K562 (cell line): ENCODE measurements around the gene MTHFSD. TPM values are rescaled to one million over a fixed set of nuclear protein-coding genes. Genes with fewer than 3 reads are reported as not detected.

Experiments
- ATAC-seq: fragments of 200-7000 bp; cut with Tn5 transposase; 3 replicates; pipeline ENCODE4 v1.9.1; 2020; ENCODE audit warnings: moderate library complexity
- BruUV-seq: library from RNA; stranded (reverse); fragments of 400-500 nt; replicated peaks from 2 replicates; lab custom pipeline; 2021; lab: Mats Ljungman, UMichigan
- CTCF ChIA-PET: fragments of 300-600 bp; formaldehyde crosslinking; extraction: SDS; loops from one replicate; lab custom pipeline; 2021; ENCODE audit warnings: low intra/inter-chr PET ratio; lab: Yijun Ruan, JAX
- POLR2A ChIA-PET: fragments of 300-600, 350-650 bp; sonication (Branson Sonifier 250); formaldehyde crosslinking; extraction: SDS; loops from one replicate; lab custom pipeline; 2021; ENCODE audit warnings: antibody characterized with exemption, inconsistent platforms; lab: Yijun Ruan, JAX
- DNase-seq, 4 experiments: peaks; one replicate each; pipeline versions ENCODE4 v3.0.0 to v3.0.0-alpha.2; 2011 to 2018; ENCODE audit warnings: low spot score in 3 of 4, mixed read lengths in 3 of 4; ENCODE audit errors: extremely low read depth in 1 of 4
- FAIRE-seq: peaks from 2 replicates; lab custom pipeline; 2011; peaks lifted over from hg19 to GRCh38; lab: Jason Lieb, UNC
- H2AFZ ChIP-seq: 2 replicates; pipeline ENCODE4 v1.6.0; 2011; ENCODE audit warnings: low read depth, low read length, control low read depth, inconsistent platforms
- H3K27ac ChIP-seq: fragments of 200-600 bp; 3 replicates; pipeline ENCODE4 v1.8.0; 2011; ENCODE audit warnings: low read depth, mild to moderate bottlenecking, control low read depth, inconsistent platforms, low read length, moderate library complexity, mixed read lengths; ENCODE audit errors: extremely low read depth
- H3K27me3 ChIP-seq, 2 experiments: fragments of 300-600 bp in 1 of 2; 2 replicates in 1 of 2; 3 replicates in 1 of 2; pipeline versions ENCODE4 v1.6.0 to v1.8.0; 2011; ENCODE audit warnings: inconsistent platforms in 2 of 2, low read length in 2 of 2, mild to moderate bottlenecking in 1 of 2, mixed read lengths in 1 of 2, moderate library complexity in 1 of 2; ENCODE audit not compliant: control insufficient read depth in 2 of 2, insufficient read depth in 2 of 2
- H3K36me3 ChIP-seq: fragments of 300-600 bp; 3 replicates; pipeline ENCODE4 v1.8.0; 2011; ENCODE audit warnings: mild to moderate bottlenecking, low read length, inconsistent platforms; ENCODE audit not compliant: control insufficient read depth, insufficient read depth
- H3K4me1 ChIP-seq, 2 experiments: fragments of 200-600 bp in 1 of 2; replicated peaks in 1 of 2; 2 replicates in 1 of 2; 3 replicates in 1 of 2; pipeline versions ENCODE4 v1.5.1 to v1.8.0; 2011; ENCODE audit warnings: inconsistent platforms in 2 of 2, low read length in 2 of 2, mild to moderate bottlenecking in 1 of 2, mixed read lengths in 1 of 2, moderate library complexity in 1 of 2; ENCODE audit not compliant: control insufficient read depth in 2 of 2, insufficient read depth in 2 of 2
- H3K4me2 ChIP-seq: 2 replicates; pipeline ENCODE4 v1.6.1; 2011; ENCODE audit warnings: low read length, control low read depth, inconsistent platforms, mixed read lengths; ENCODE audit not compliant: insufficient read depth
- H3K4me3 ChIP-seq: fragments of 200-600 bp; sonication (generic), shearing (Covaris generic); 2 replicates; pipeline ENCODE4 v1.5.1; 2016; ENCODE audit warnings: control low read depth, inconsistent platforms
- H3K79me2 ChIP-seq: fragments of 200-600 bp; 3 replicates; pipeline ENCODE4 v1.8.0; 2011; ENCODE audit warnings: low read length, inconsistent platforms; ENCODE audit not compliant: control insufficient read depth, insufficient read depth
- H3K9ac ChIP-seq, 2 experiments: 2 replicates each; pipeline versions ENCODE4 v1.6.0 to v1.6.1; 2011; ENCODE audit warnings: low read depth in 2 of 2, low read length in 2 of 2, control low read depth in 1 of 2, inconsistent platforms in 1 of 2, mild to moderate bottlenecking in 1 of 2, mixed read lengths in 1 of 2; ENCODE audit not compliant: insufficient read depth in 1 of 2
- H3K9me1 ChIP-seq: one replicate; pipeline ENCODE4 v1.6.0; 2011; ENCODE audit warnings: inconsistent platforms, mild to moderate bottlenecking, low read length, moderate library complexity; ENCODE audit not compliant: control insufficient read depth, insufficient read depth
- H3K9me3 ChIP-seq: replicated peaks from 2 replicates; pipeline ENCODE4 v1.5.1; 2011; ENCODE audit warnings: low read depth, low read length, inconsistent platforms; ENCODE audit not compliant: control insufficient read depth, insufficient read depth
- H4K20me1 ChIP-seq: replicated peaks from 2 replicates; pipeline ENCODE4 v1.6.1; 2011; ENCODE audit warnings: low read length, inconsistent platforms, mixed read lengths; ENCODE audit not compliant: control insufficient read depth, insufficient read depth
- BRCA1 ChIP-seq, 2 experiments: fragments of 450-650 bp in 1 of 2; sonication (generic) in 1 of 2; formaldehyde crosslinking in 1 of 2; IDR thresholded peaks; 2 replicates each; pipeline versions ENCODE4 v1.5.0 to v1.6.1; 2017 to 2020; ENCODE audit warnings: mild to moderate bottlenecking in 1 of 2, missing genetic modification reagents in 1 of 2
- EGR1 ChIP-seq: fragments of 450-650 bp; conservative IDR thresholded peaks from 2 replicates; pipeline ENCODE4 v1.6.1; 2017; ENCODE audit warnings: mild to moderate bottlenecking
- IFI16 ChIP-seq: fragments of 250-450 bp; sonication (Bioruptor Pico); IDR thresholded peaks from 2 replicates; pipeline ENCODE4 v2.1.2; 2022; ENCODE audit warnings: mild to moderate bottlenecking, inconsistent platforms
- KAT7 ChIP-seq: sonication (generic); formaldehyde crosslinking; IDR thresholded peaks from 2 replicates; pipeline ENCODE4 v1.8.0; 2022; ENCODE audit warnings: missing genetic modification reagents, mild to moderate bottlenecking, borderline replicate concordance
- KDM5B ChIP-seq: fragments of 200-600 bp; sonication (generic); IDR thresholded peaks from 2 replicates; pipeline ENCODE4 v1.6.1; 2012; ENCODE audit warnings: low read depth, mild to moderate bottlenecking, moderate library complexity, low read length, control low read depth, inconsistent platforms; ENCODE audit not compliant: insufficient replicate concordance
- NR2F6 ChIP-seq: fragments of 450-650 bp; formaldehyde crosslinking; IDR thresholded peaks from 2 replicates; pipeline ENCODE4 v1.4.0; 2020; ENCODE audit warnings: mild to moderate bottlenecking
- SIN3B ChIP-seq: fragments of 450-650 bp; IDR thresholded peaks from 2 replicates; pipeline ENCODE4 v1.6.1; 2017; ENCODE audit warnings: low read depth, mild to moderate bottlenecking, moderate library complexity
- TRIM25 ChIP-seq: fragments of 450-650 bp; IDR thresholded peaks from 2 replicates; pipeline ENCODE4 v1.7.0; 2016; ENCODE audit warnings: borderline replicate concordance
- ZNF280A ChIP-seq: fragments of 450-650 bp; IDR thresholded peaks from 2 replicates; pipeline ENCODE4 v1.6.1; 2018; ENCODE audit warnings: mild to moderate bottlenecking, low read depth; ENCODE audit not compliant: partially characterized antibody
- ZNF561 ChIP-seq: fragments of 450-650 bp; formaldehyde crosslinking; conservative IDR thresholded peaks from 2 replicates; pipeline ENCODE4 v1.4.0; 2020; ENCODE audit warnings: mild to moderate bottlenecking, moderate library complexity
- WGBS: fragments of 100-300 bp; shearing (Covaris generic); methylation state at CpG from one replicate; pipeline ENCODE4 v1.1.6; 2016; ENCODE audit warnings: low coverage, mixed read lengths; ENCODE audit not compliant: insufficient coverage; ENCODE audit errors: missing lambda C conversion rate; 5-methylcytosine and 5-hydroxymethylcytosine counted together
- in situ Hi-C: fragments of 300-500 bp; cut with MboI; formaldehyde crosslinking; loops from 4 replicates; pipeline ENCODE4 v1.15.0; 2018; ENCODE audit warnings: inconsistent platforms, mixed read lengths
- intact Hi-C: fragments of 100-400 bp; cut with micrococcal nuclease; formaldehyde crosslinking; loops from 2 replicates; pipeline ENCODE4 v1.14.2; 2022
- polyA plus RNA-seq, 8 experiments: library from polyadenylated mRNA; depleted of rRNA in 4 of 8; stranded (reverse) in 5 of 8; unstranded in 3 of 8; fragments of >200 nt; fragmentation: Nextera tagmentation in 2 of 8; fragmentation: Illumina TruSeq in 1 of 8; extraction: Ambion mirVana in 2 of 8; extraction: Trizol in 1 of 8; gene quantifications; 2 replicates each; pipeline versions ENCODE4 v1.2.1 to v1.2.3, GENCODE V29; 2011 to 2014; ENCODE audit warnings: inconsistent platforms in 1 of 8, missing spikeins in 1 of 8
- total RNA-seq, 7 experiments: library from RNA; depleted of rRNA in 6 of 7; stranded (reverse); fragments of >200 nt in 6 of 7; fragmentation: Illumina TruSeq in 2 of 7; extraction: Trizol in 2 of 7; gene quantifications; 2 replicates each; pipeline versions ENCODE4 v1.2.1 to v1.2.3, GENCODE V29; 2011 to 2021; ENCODE audit warnings: low replicate concordance in 1 of 7
- TF ChIP-seq, protein P1 (sequence below): fragments of 200-800 bp; sonication (Bioruptor generic); IDR thresholded peaks from 2 replicates; pipeline ENCODE4 v1.6.1; 2017; ENCODE audit warnings: missing genetic modification characterization, missing compliant biosample characterization

Gene MTHFSD
- total and polyA plus RNA-seq, 9 of the 15 experiments (the other 6 are each of a cell fraction or from before 2014, with no cell fraction given), result 3.2 to 20.2 (median 12.0) TPM

GRCh38 chr16:86492961-86493629, 61.9 kb downstream of the MTHFSD start:
- H3K79me2 ChIP-seq, result no peaks in the 10 kb centered on the region
- no peak overlapping the region for H3K4me2 ChIP-seq
- POLR2A ChIA-PET, result interaction anchor here (0.5 to 0.6 kb wide), 2 partner anchors 15 to 236 kb away, joined by 3 to 4 read pairs; no protein-coding TSS in a partner anchor
- no peaks in the 10 kb centered on the region for H3K36me3 ChIP-seq
- FAIRE-seq, result no peak
- no TSS peak for BruUV-seq
- WGBS, result 0% methylated on average over 5 of the region's 9 CpGs
- peaks cover 0 to 3% of the 10 kb centered on the region in 2 experiments; a peak in 2 of 5 replicates for H3K4me1 ChIP-seq
- H3K27ac ChIP-seq, result no peak overlapping the region
- 0 out of 2 replicates have a peak, but pooled peaks cover 3% of the 10 kb centered on the region for H4K20me1 ChIP-seq
- no peak for DNase-seq
- CTCF ChIA-PET, result no interaction called here
- in situ Hi-C loops (no loop called here), intact Hi-C loops (no loop called here)
- H2AFZ ChIP-seq, result no peak overlapping the region
- no peak overlapping the region for H3K9ac ChIP-seq
- no peak overlapping the region for H3K4me3 ChIP-seq
- peaks cover 21 to 80% of the 10 kb centered on the region in 2 experiments for H3K27me3 ChIP-seq
- H3K9me3 ChIP-seq, result no peaks in the 10 kb centered on the region
- no peaks in the 10 kb centered on the region for H3K9me1 ChIP-seq
- no peak for ATAC-seq
- TF ChIP-seq TRIM25 (no peak), EGR1 (no peak), SIN3B (no peak), ZNF280A (no peak), IFI16 (CRISPR knock-in tag) (no peak), NR2F6 (CRISPR knock-in tag) (no peak), KDM5B (no peak), KAT7 (CRISPR knock-in tag) (no peak), ZNF561 (CRISPR knock-in tag) (no peak), BRCA1 (IDR thresholded peaks at IDR 0.05) (no peak), BRCA1 (CRISPR knock-in tag; IDR thresholded peaks at IDR 0.05) (no peak)
- TF ChIP-seq, protein P1, sequence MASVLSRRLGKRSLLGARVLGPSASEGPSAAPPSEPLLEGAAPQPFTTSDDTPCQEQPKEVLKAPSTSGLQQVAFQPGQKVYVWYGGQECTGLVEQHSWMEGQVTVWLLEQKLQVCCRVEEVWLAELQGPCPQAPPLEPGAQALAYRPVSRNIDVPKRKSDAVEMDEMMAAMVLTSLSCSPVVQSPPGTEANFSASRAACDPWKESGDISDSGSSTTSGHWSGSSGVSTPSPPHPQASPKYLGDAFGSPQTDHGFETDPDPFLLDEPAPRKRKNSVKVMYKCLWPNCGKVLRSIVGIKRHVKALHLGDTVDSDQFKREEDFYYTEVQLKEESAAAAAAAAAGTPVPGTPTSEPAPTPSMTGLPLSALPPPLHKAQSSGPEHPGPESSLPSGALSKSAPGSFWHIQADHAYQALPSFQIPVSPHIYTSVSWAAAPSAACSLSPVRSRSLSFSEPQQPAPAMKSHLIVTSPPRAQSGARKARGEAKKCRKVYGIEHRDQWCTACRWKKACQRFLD (CRISPR knock-in tag), result no peak
